Skin epidermis (tissue), 12 donors: ENCODE results near the gene TAOK1.

Source experiments
- H3K27ac ChIP-seq, 21 experiments: fragments of 200-600 bp; sonication (generic) in 11 of 21; one replicate each; pipeline ENCODE4 v1.5.0; 2020; ENCODE audit warnings: mild to moderate bottlenecking in 3 of 21, inconsistent platforms in 2 of 21, moderate library complexity in 2 of 21
- H3K4me3 ChIP-seq, 7 experiments: fragments of 200-600 bp; sonication (generic) in 2 of 7; one replicate each; pipeline ENCODE4 v1.5.0; 2020; ENCODE audit warnings: inconsistent platforms in 2 of 7, mild to moderate bottlenecking in 2 of 7, moderate library complexity in 1 of 7

The TAOK1 gene

GRCh38 chr17:29566473-29567303, 176.5 kb downstream of the TAOK1 start, which contains the start of gene ABHD15:
TSS of gene ABHD15 (minus strand) at chr17:29567037. CDS start at chr17:29566966, 71 bp downstream.
- peak within 1 kb of the TSS; percentile 27 to 92 (median 80) for H3K27ac ChIP-seq
- H3K4me3 ChIP-seq, result peak within 1 kb of the TSS; percentile 41 to 77 (median 66)

- peak overlapping the region; percentile 27 to 92 (median 80) for H3K27ac ChIP-seq
- peak overlapping the region; percentile 41 to 77 (median 66) for H3K4me3 ChIP-seq
Observed at GRCh38 chr17:29567304-29567553, 177.1 kb downstream of the TAOK1 start.

DNA sequence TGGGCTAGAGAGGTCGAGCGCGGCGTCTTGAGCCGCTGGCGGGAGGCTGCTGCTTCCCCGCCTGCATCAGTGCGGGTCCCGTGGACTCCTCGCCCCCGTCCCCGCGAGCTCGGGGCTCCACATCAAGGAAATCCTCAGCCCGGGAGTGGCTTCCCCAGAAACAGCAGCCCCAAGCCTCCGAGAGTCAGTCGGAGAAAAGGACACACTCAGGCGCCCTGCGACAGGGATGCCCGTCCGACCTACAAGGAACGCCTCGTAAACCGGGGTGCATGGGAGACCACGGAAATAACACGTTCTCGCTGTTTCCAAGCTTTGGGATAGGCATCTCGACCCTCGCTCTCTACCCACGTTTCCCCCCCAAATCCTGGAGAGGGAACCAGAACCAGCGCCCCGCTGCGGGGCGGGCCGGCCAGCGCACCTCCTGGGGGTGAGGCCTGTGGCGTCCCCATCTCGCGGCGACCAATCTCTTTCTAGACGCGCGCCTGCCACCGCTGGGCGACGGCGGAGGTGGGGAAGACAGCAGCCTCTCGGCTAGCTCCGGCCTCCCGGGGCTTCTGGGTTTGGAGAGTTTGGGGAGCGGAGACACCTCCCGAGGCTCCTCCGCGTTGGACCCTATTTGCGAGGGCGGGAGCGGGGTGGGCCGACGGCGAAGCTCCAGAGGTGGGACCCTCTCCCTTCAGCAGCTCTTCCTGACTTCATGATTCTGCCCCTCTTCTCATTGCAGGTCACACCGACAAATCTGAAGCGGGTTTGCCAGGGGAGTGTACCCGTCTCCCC, 177.6 kb downstream of the TAOK1 start:
- Histone ChIP-seq H3K4me3 (peak overlapping the region; percentile 41 to 77 (median 66)), H3K27ac (peak overlapping the region; percentile 27 to 92 (median 80))

- peak within 1 kb of the TSS; percentile 68 to 92 (median 86) for H3K27ac ChIP-seq
- H3K4me3 ChIP-seq, result peak within 1 kb of the TSS; percentile 41 to 77 (median 66)
Observed at GRCh38 chr17:29568331-29569244, 178.4 kb downstream of the TAOK1 start, which contains the start of gene TP53I13. TSS of gene TP53I13 (plus strand) at chr17:29568701. CDS start at chr17:29568759, 58 bp downstream.

GRCh38 chr17:29569245-29569950, 179.2 kb downstream of the TAOK1 start:
- Histone ChIP-seq H3K27ac (peak overlapping the region in 20 of 21 experiments; percentile 26 to 92 (median 82)), H3K4me3 (peak overlapping the region; percentile 41 to 77 (median 66))

DNA sequence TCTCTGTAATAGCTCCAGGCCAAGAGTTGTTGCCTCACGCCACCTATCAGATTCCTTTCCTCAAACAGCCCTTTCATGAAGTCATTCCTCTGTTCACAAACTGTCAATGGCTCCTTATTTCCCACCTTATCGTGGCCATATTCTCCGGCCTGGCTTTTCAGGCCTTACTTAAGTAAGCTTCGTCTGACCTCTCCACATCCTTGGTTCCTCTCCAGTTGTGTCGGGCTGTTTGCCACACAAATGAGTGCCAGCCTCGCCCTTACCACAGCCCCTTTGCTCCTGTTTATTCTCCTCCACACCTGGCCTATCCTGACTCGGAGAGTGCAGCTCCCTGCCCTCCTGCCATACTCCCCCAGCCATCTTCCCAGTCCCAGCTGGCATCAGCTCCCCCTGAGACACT, 180.4 kb downstream of the TAOK1 start:
- Histone ChIP-seq H3K27ac (no peak overlapping the region), H3K4me3 (no peak overlapping the region)

DNA sequence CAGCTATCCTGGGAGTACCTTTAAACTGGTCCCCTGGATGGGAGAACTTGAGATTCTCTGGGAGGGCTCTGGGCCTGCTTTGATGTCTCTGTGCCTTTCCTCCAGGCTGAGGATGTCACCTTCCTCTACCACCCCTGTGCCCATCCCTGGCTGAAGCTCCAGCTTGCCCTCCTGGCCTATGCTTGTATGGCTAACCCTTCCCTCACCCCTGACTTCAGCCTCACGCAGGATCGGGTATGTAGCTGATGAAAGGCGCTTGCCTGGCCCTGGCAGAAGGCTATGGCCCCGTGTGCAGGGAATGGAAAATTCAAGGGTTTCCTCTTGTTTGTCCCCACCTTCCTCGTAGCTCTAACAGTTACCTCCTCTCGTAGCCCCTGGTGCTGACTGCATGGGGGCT, 181.3 kb downstream of the TAOK1 start:
- Histone ChIP-seq H3K27ac (peak overlapping the region in 3 of 21 experiments; percentile 29 to 68 (median 60)), H3K4me3 (no peak overlapping the region)

GRCh38 chr17:29571883-29572681, 181.9 kb downstream of the TAOK1 start:
- Histone ChIP-seq H3K27ac (peak overlapping the region in 16 of 21 experiments; percentile 6 to 68 (median 38)), H3K4me3 (peak overlapping the region in 5 of 7 experiments; percentile 6 to 25 (median 22))

- Histone ChIP-seq H3K27ac (peak overlapping the region in 17 of 21 experiments; percentile 3 to 68 (median 35)), H3K4me3 (peak overlapping the region in 5 of 7 experiments; percentile 6 to 25 (median 22))
Observed at GRCh38 chr17:29572691-29573557, 182.8 kb downstream of the TAOK1 start.

DNA sequence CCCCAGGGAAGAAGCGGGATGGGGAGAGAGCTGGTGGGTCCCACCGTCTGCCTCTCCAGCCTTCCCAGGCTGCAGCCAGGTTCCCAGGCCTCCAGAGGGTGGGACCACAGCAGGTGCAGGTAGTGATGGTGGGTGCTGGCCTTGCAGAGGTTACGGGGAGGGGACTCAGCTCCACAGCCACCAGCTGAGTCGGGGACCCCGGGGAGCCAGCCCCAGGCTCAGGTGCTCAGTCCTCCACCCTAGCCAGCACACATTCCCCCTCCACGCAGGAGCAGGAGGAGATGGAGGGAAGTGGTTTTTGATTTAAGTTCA, 183.4 kb downstream of the TAOK1 start:
- no peak overlapping the region for H3K4me3 ChIP-seq
- peak overlapping the region in 1 of 21 experiments; percentile 7 for H3K27ac ChIP-seq

- H3K27ac ChIP-seq, result peak overlapping the region in 1 of 21 experiments; percentile 7
Observed at GRCh38 chr17:29573871-29574731, 183.9 kb downstream of the TAOK1 start.

GRCh38 chr17:29574732-29575510, 184.8 kb downstream of the TAOK1 start:
- no peak overlapping the region for H3K4me3 ChIP-seq
- no peak overlapping the region for H3K27ac ChIP-seq

More at GRCh38 chr17:29573871-29574731, 183.9 kb downstream of the TAOK1 start:
- H3K4me3 ChIP-seq, result no peak overlapping the region

DNA sequence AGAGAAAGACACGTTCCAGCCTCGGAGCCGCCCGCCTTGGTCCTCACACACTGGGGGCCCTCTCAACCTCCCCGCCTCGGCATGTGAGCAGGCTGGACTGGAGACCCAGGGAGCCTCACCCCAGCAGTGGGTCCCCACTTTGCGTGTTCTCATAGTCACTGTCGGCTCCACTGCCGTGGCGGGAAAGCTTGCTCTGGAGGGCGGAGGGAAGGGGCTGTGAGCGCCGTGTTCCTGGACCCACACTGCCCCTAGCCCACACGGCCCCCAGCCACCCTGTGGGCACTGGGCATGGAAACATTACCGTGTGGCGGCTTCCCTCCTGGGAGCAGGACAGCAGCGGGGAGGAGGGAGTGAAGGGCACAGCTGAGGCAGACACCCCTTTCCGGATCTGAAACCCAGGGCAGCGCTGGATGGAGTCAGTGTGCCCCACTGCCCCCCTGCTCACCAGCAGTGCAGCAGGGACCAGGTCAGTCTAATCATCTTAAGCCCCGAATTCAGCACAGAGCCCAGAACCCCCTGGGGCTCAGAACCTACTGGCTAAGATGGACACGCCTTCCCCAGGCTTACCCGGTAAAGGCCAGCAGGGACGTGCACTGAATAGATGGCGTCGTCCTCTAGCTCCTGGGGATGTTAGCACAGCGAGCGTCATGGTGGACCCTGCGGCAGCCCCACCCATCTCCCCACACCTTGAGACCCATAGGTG, 185.5 kb downstream of the TAOK1 start:
- H3K4me3 ChIP-seq, result no peak overlapping the region
- H3K27ac ChIP-seq, result no peak overlapping the region

- Histone ChIP-seq H3K27ac (peak overlapping the region in 1 of 21 experiments; percentile 17), H3K4me3 (no peak overlapping the region)
Observed at GRCh38 chr17:29576214-29577000, 186.2 kb downstream of the TAOK1 start.
